Fibroblast of lung (primary cell): ENCODE measurements around the gene TOM1. TPM values are rescaled to one million over a fixed set of nuclear protein-coding genes. Genes with fewer than 3 reads are reported as not detected.

Experiments used
- DNase-seq, 2 donors: peaks; one replicate each; pipeline versions ENCODE4 v3.0.0 to v3.0.0-alpha.2; 2010; ENCODE audit warnings: low read depth in 2 of 2
- H2AFZ ChIP-seq: 2 replicates; pipeline ENCODE4 v1.5.1; 2012; ENCODE audit warnings: low read length, control low read depth, inconsistent platforms
- H3K27ac ChIP-seq: 2 replicates; pipeline ENCODE4 v1.5.1; 2011; ENCODE audit warnings: low read length, control low read depth; ENCODE audit not compliant: insufficient read depth
- H3K27me3 ChIP-seq: 2 replicates; pipeline ENCODE4 v1.5.1; 2011; ENCODE audit warnings: mild to moderate bottlenecking, low read length; ENCODE audit not compliant: control insufficient read depth, insufficient read depth
- H3K36me3 ChIP-seq: 2 replicates; pipeline ENCODE4 v1.5.1; 2011; ENCODE audit warnings: low read length; ENCODE audit not compliant: control insufficient read depth, insufficient read depth
- H3K4me1 ChIP-seq: 2 replicates; pipeline ENCODE4 v1.5.1; 2011; ENCODE audit warnings: low read length; ENCODE audit not compliant: control insufficient read depth, insufficient read depth; ENCODE audit errors: extremely low read depth
- H3K4me2 ChIP-seq: 2 replicates; pipeline ENCODE4 v1.5.1; 2011; ENCODE audit warnings: low read length, control low read depth; ENCODE audit not compliant: insufficient read depth; ENCODE audit errors: extremely low read depth
- H3K4me3 ChIP-seq, 4 experiments: fragments of 200-600 bp in 1 of 4; sonication (generic) in 1 of 4; replicated peaks in 1 of 4; 2 replicates each; pipeline ENCODE4 v1.5.1; 2011 to 2016; ENCODE audit warnings: low read length in 4 of 4, low read depth in 3 of 4, mild to moderate bottlenecking in 3 of 4, control low read depth in 2 of 4, inconsistent platforms in 1 of 4, mixed read lengths in 1 of 4; ENCODE audit not compliant: insufficient read depth in 1 of 4; ENCODE audit errors: control extremely low read depth in 1 of 4
- H3K79me2 ChIP-seq: 2 replicates; pipeline ENCODE4 v1.5.1; 2012; ENCODE audit warnings: mild to moderate bottlenecking, low read length, inconsistent platforms; ENCODE audit not compliant: control insufficient read depth, insufficient read depth
- H3K9ac ChIP-seq: 2 replicates; pipeline ENCODE4 v1.5.1; 2011; ENCODE audit warnings: mild to moderate bottlenecking, low read length, control low read depth; ENCODE audit not compliant: insufficient read depth
- H3K9me3 ChIP-seq: 2 replicates; pipeline ENCODE4 v1.5.1; 2012; ENCODE audit warnings: low read depth, low read length; ENCODE audit not compliant: control insufficient read depth, insufficient read depth
- H4K20me1 ChIP-seq: 2 replicates; pipeline ENCODE4 v1.5.1; 2011; ENCODE audit warnings: low read length; ENCODE audit not compliant: control insufficient read depth, insufficient read depth; ENCODE audit errors: extremely low read depth
- CTCF ChIP-seq, 2 donors: IDR thresholded peaks in 1 of 2; conservative IDR thresholded peaks in 1 of 2; 1 replicate in 1 of 2; 2 replicates in 1 of 2; pipeline ENCODE4 v1.5.1; 2011 to 2012; ENCODE audit warnings: low read length in 2 of 2, control low read depth in 1 of 2, inconsistent platforms in 1 of 2, low read depth in 1 of 2, mild to moderate bottlenecking in 1 of 2
- EZH2 ChIP-seq: IDR thresholded peaks from 2 replicates; pipeline ENCODE4 v1.5.1; 2012; ENCODE audit warnings: low read length, control low read depth, mild to moderate bottlenecking; ENCODE audit errors: missing control alignments
- polyA plus RNA-seq, 2 donors: library from polyadenylated mRNA; depleted of rRNA in 1 of 2; stranded (reverse) in 1 of 2; unstranded in 1 of 2; fragments of >200 nt; gene quantifications; 2 replicates each; pipeline ENCODE4 v1.2.1, GENCODE V29; 2011 to 2012; ENCODE audit warnings: missing spikeins in 1 of 2
- total RNA-seq: library from RNA; depleted of rRNA; stranded (reverse); fragments of >200 nt; gene quantifications from 2 replicates; pipeline ENCODE4 v1.2.1, GENCODE V29; 2014

Gene TOM1
- total and polyA plus RNA-seq, 2 donors (not counting 1 experiment from before 2014, with no cell fraction given): 30.9 to 51.6 TPM

DNA sequence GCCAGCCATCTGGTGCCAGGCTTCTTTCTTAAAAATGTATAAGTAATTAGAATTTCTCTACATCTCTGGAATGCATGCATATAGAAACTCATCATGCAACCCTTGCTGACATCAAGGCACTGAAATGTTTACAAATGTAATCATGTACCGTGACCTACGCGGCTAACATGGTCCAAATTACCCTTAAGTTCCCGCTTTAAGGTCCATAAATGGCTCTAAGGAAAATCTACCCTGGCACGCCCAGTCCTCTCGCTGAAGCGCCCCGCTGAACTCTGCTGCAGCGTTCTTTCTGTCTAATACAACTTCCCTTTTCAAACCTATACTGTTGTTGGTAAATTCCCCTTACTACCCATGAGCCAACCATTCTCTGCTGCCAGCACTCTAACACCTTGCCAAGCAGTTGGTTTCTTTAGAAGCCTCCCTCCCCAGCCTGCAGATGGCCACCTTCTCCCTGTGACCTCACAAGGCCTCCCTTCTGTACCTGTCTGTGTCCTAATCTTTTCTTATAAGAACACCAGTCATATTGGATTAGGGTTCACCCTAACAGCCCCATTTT is 67.7 kb downstream of the TOM1 start:
- TF ChIP-seq EZH2 (no peak), CTCF (conservative IDR thresholded peaks at IDR 0.05 in 1 of 2, IDR thresholded peaks at IDR 0.05 in 1 of 2; ENCODE audit: low read depth in 1 of 2, low read length in 2 of 2) (no peak)
- Histone ChIP-seq H3K36me3 (no peaks in the 10 kb centered on the region), H3K9ac (no peak overlapping the region), H3K27ac (no peak overlapping the region), H4K20me1 (no peaks in the 10 kb centered on the region), H3K79me2 (no peaks in the 10 kb centered on the region), H3K4me3 (no peak overlapping the region), H3K4me1 (peaks cover 2% of the 10 kb centered on the region), H3K9me3 (no peaks in the 10 kb centered on the region), H3K27me3 (no peaks in the 10 kb centered on the region), H2AFZ (no peak overlapping the region), H3K4me2 (no peak overlapping the region)
- peak in 1 of 2 donors; percentile 19 for DNase-seq

DNA sequence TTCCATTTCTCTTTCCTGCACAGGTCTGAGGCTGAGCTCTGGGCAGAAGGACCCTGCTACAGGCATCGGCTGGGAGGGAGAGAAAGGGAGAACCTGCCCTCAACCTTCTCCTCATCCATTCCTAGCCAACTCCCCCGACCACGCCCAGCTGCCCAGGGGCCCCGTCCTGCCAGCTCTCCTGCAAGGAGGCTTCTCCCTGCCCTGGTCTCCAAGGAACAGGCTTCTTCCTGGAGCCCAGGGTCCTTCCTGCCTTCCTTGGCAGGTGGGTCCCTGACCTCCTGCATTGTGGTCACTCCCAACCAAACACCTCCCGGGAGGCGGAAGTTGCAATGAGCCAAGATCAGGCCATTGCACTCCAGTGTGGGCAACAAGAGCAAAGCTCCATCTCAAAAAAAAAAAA is 68.7 kb downstream of the TOM1 start:
- H3K27ac ChIP-seq: no peak overlapping the region
- TF ChIP-seq EZH2 (no peak), CTCF (conservative IDR thresholded peaks at IDR 0.05 in 1 of 2, IDR thresholded peaks at IDR 0.05 in 1 of 2; ENCODE audit: low read depth in 1 of 2, low read length in 2 of 2) (no peak)
- no peaks in the 10 kb centered on the region for H3K79me2 ChIP-seq
- no peak for DNase-seq
- H2AFZ ChIP-seq: no peak overlapping the region
- H3K27me3 ChIP-seq: no peaks in the 10 kb centered on the region
- peaks cover 2% of the 10 kb centered on the region for H3K4me1 ChIP-seq
- H3K9ac ChIP-seq: no peak overlapping the region
- no peaks in the 10 kb centered on the region for H3K36me3 ChIP-seq
- no peaks in the 10 kb centered on the region for H3K9me3 ChIP-seq
- no peak overlapping the region for H3K4me2 ChIP-seq
- H3K4me3 ChIP-seq: no peak overlapping the region
- no peaks in the 10 kb centered on the region for H4K20me1 ChIP-seq

- Histone ChIP-seq H3K9me3 (no peaks in the 10 kb centered on the region), H3K4me2 (no peak overlapping the region), H2AFZ (no peak overlapping the region), H3K79me2 (no peaks in the 10 kb centered on the region), H3K4me3 (no peak overlapping the region), H4K20me1 (no peaks in the 10 kb centered on the region), H3K9ac (no peak overlapping the region), H3K27me3 (no peaks in the 10 kb centered on the region), H3K27ac (no peak overlapping the region), H3K36me3 (no peaks in the 10 kb centered on the region), H3K4me1 (peaks cover 2% of the 10 kb centered on the region)
- no peak for TF ChIP-seq EZH2
- no peak for TF ChIP-seq CTCF (conservative IDR thresholded peaks at IDR 0.05 in 1 of 2, IDR thresholded peaks at IDR 0.05 in 1 of 2; ENCODE audit: low read depth in 1 of 2, low read length in 2 of 2)
- DNase-seq: no peak
These were observed 70.3 kb downstream of the TOM1 start for GRCh38 chr22:35369996-35370395.
